Transverse colon (tissue), 4 donors: ENCODE data around the gene MED23.

Source experiments
- EP300 ChIP-seq: sonication (generic); formaldehyde crosslinking; IDR thresholded peaks from one replicate; pipeline ENCODE4 v1.6.1; 2017; ENCODE audit warnings: antibody characterized with exemption, low read depth
- POLR2A ChIP-seq: fragments of 450-650 bp; IDR thresholded peaks from one replicate; pipeline ENCODE4 v1.6.1; 2016; ENCODE audit warnings: antibody characterized with exemption, mild to moderate bottlenecking, moderate library complexity
- POLR2AphosphoS5 ChIP-seq, 3 donors: sonication (generic); formaldehyde crosslinking; IDR thresholded peaks; one replicate each; pipeline ENCODE4 v1.6.1; 2016; ENCODE audit warnings: antibody characterized with exemption in 3 of 3
- TF ChIP-seq, protein P1 (sequence below), 5 experiments: fragments of 200-600 bp in 3 of 5; fragments of 450-650 bp in 2 of 5; sonication (generic) in 3 of 5; IDR thresholded peaks; 1 replicate in 2 of 5; 2 replicates in 3 of 5; pipeline ENCODE4 v1.5.1; 2016 to 2017; ENCODE audit warnings: antibody characterized with exemption in 5 of 5, inconsistent platforms in 3 of 5, mild to moderate bottlenecking in 2 of 5, moderate library complexity in 1 of 5

DNA sequence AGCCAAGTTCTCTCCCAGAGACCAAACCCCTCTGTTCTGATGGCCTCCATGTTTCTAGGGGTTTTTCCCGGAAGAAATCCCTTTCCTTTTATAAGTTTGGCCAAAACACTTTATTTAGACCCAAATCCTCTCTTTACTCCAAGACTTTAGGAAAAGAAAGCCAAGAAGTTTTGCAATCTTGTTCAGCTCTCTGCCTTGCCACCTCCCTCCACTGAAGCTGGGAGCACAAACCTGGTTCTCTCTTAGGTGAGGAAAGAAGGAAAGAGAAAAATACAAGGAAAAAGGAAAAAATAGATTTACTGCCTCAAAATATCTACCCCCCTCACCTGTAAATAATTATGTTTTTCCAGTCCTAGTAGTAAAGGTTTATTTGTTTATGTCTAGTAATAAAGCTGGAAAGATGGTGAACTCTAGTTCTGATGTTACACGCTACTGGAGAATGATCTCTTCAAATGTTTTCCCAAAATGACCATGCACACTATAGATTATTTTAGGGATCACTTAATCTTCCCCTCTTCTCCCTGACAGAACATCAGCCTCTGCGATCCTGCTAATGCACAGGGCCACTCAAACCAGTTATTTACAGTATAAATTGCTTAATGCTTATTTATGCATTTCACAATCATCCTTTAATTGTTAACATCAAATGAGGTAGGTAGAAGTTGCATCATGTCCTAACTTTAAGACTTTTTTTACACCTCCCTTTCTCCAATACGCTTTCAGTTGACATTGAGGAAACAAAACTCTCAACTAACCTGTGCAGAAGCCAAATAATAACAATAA is 65.9 kb downstream of the MED23 start:
- TF ChIP-seq, protein P1, sequence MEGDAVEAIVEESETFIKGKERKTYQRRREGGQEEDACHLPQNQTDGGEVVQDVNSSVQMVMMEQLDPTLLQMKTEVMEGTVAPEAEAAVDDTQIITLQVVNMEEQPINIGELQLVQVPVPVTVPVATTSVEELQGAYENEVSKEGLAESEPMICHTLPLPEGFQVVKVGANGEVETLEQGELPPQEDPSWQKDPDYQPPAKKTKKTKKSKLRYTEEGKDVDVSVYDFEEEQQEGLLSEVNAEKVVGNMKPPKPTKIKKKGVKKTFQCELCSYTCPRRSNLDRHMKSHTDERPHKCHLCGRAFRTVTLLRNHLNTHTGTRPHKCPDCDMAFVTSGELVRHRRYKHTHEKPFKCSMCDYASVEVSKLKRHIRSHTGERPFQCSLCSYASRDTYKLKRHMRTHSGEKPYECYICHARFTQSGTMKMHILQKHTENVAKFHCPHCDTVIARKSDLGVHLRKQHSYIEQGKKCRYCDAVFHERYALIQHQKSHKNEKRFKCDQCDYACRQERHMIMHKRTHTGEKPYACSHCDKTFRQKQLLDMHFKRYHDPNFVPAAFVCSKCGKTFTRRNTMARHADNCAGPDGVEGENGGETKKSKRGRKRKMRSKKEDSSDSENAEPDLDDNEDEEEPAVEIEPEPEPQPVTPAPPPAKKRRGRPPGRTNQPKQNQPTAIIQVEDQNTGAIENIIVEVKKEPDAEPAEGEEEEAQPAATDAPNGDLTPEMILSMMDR (IDR thresholded peaks at IDR 0.05), result no peak
- TF ChIP-seq POLR2A (no peak), POLR2AphosphoS5 (IDR thresholded peaks at IDR 0.05) (no peak), EP300 (no peak)
